HG02970 (cell line): ENCODE results near the gene OR5A1.
"Not testable (repeated sequence)": the region's sequence is repeated elsewhere in the genome, so short reads cannot be mapped to it uniquely, and the experiment has no call there.

Experiments
- ATAC-seq: cut with Tn5 transposase; IDR thresholded peaks from one replicate; pipeline ENCODE4 v1.9.1; 2021; ENCODE audit warnings: mild to moderate bottlenecking, moderate library complexity, moderate number of reproducible peaks; ENCODE audit not compliant: unreplicated experiment, low FRiP score

The OR5A1 gene

DNA sequence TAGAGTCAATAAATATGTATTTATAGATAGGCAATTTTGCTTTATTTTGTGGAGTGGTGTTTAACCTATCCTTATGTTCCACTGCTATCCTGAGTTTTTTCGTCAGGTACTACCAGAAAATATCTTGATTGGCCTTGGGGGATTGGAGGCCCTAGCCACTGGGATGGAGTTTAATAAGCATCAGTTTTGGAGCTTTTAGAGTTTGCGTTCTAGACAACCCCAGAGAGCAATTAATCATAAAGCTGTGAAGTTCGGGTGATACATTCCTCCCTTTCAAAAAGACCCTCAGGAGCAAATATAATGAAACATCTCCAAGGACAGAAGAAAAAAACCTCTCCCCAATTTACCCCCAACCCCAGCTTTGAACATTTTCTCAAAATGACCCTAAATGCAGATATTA is at the start of gene OR5A1:
Gene OR5A1, plus strand, starts transcription at position 301 of the 400 bp plus-strand sequence. CDS start 6,700 bp downstream, outside the sequence.
- ATAC-seq, result no peak

DNA sequence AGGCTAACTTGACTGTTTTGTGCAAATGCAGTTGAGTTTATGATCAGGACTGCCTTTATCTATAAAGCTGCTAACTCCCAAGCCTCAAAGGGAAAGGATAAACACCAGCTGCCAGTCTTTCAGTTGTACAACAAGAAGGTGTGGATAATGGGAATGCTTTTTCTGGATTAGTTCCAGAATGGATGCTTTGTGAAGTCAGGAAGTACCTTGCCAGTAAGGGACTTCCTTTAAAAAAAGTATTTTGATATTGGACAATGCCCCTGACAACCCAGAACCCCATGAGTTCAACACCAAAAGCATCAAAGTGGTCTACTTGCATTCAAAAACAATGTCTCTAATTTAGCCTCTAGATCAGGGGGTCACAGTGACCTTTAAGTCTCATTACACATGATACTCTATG is 42.1 kb upstream of the OR5A1 start:
- ATAC-seq, result no peak

DNA sequence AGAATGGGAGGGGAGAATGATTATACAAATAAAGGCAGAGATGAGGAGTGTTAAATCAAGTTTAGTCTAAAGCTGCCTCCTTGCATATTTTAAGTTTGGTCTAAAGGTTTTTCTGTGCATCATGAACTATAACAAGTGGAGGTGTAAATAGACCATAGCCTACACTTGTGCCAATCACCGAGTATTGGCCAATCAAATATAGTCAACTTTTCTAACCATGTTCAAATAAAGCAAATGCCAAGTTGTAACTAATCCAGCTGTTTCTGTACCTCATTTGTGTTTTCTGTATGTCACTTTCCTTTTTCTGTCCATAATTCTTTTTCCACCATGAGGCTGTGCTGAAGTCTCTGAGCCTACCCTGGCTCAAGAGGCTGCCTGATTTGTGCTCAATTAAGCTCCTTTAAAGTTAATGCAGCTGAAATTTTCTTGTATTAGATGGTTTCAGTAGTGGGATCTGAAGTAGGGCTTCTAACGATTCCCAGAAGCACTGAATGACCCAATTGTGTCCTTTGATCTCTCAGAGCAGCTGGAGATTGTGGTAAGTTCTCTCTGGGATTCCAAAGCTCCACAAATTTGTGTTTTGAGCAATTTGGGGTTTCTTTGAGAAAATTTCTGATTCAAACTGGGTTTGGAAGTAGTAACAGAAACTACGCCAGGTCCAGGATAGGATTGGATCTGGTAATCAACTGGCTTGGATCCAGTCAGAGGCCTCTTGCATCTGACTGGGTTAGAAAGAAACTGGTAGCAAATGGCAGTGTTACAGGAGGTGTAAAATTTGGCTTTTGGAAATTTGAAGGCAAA is 35.6 kb upstream of the OR5A1 start:
- ATAC-seq, result no peak

DNA sequence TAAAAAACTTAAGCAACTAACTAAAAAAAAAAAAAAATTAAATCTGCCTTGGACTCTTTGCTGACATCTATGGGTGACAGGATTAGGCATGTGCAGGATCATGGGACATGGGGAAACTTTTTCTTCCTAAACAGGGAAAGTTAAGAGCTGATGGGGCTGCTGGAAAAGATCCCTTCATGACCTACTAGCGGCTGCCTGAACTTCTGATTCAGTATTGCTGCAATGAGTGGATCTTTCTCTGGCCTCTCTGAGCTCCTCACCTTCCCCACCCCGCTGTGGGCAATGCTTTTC is 35.1 kb upstream of the OR5A1 start:
- no peak for ATAC-seq

DNA sequence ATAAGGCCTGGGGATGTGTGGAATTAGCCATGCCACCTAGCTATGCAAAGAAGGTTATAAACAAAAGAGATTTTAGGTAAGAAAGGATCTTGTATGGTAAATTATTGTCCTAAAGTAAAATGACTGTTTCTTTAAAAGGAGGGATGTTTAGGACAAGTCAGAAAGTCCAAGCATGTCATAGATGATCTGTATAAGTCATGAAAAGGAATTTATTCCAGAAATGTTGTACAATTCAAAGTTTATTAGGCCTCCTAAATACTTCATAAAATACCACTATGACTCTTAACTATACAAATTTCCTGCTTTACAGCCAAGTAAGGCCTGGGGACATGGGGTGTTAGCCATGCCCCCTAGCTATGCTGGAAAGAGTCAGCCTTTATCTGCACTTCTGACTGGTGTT is 32.7 kb upstream of the OR5A1 start:
- no peak for ATAC-seq

DNA sequence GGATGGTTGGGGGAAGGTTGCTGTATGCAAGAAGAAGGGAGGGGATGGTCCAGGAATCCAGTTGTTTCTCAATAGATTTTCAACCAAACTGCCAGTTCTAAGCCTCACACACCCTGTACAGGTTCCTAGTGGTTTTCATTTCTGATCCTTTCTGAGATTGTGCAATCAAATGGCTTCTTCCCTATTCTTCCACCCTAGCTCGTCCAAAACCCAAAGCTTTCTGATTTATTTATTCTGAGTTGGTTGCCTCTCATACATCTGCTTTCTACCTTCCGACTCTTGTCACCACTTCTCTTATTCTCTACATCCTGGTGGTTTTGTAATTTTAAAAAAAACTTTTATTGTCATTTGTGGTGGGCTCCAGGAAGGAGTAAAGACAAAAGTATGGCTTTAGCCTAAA is 22.6 kb upstream of the OR5A1 start:
- ATAC-seq, result no peak

DNA sequence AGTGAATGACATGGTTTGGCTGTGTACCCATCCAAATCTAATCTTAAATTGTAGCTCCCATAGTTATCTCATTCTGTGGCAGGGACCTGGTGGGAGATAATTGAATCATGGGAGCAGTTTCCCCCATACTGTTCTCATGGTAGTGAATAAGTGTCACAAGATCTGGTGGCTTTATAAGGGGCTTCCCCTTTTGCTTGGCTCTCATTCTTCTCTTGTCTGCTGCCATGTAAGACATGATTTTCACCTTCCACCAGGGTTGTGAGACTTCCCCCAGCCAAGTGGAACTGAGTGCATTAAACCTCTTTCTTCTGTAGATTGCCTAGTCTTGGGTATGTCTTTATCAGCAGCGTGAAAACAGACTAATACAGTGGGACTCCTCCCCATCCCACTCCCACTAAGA is 21.2 kb upstream of the OR5A1 start:
- no peak for ATAC-seq

DNA sequence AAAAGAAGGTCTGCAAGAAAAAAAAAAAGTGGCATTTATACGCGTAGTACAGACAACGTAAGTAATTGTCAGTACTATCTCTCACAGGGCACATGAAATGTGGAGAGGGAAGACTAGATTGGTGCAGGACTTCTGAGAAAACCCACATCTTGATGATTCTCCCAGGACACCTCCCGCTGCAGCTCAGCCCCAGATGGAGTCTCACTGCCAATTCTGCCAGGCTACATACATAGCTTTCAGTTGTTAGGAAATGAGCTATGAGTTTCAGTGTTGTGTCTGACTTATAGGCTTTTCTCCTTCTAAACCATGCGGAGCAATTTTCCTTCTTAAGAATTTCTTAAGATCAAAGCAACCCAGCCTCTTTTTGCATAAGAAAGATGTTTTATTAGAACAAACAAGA is 19.7 kb upstream of the OR5A1 start:
- no peak for ATAC-seq

DNA sequence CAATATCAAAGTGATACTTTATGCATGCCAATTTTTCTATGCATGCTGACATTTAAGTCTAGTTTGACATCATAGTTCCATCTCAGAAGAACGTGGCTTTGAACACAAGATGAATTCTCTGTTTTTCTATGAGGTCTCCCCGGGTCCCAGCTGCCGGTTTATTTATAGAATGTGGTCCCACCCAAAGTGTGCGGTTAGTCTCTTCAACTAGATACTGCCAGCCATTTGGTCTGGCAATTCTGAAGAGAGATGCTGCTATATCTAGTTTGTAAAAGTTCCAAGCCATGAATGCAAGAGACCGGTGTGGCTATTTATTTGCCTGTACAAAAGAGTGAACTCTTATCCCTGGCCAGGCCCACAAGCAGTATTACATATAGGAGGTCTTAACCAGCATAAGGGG is 19.2 kb upstream of the OR5A1 start:
- no peak for ATAC-seq

DNA sequence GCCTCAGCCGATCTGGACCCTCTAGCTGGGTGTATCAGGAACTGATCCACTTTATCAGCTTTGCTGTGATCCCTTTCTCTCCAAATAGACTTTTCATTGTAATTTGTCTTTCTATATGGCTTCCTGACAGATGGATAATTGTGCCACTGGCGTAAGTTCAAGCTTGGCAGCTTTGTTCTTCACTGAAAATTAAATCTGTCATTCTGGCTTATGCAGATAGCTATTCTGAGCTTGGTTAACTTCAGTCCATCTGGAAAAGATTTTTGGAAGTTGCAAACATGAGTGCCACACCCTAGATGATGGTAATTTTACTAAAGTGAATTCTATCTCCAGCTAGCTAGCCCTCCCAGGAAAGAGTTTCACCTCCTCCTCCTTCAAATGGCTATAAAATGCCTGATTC is 18.1 kb upstream of the OR5A1 start:
- no peak for ATAC-seq

DNA sequence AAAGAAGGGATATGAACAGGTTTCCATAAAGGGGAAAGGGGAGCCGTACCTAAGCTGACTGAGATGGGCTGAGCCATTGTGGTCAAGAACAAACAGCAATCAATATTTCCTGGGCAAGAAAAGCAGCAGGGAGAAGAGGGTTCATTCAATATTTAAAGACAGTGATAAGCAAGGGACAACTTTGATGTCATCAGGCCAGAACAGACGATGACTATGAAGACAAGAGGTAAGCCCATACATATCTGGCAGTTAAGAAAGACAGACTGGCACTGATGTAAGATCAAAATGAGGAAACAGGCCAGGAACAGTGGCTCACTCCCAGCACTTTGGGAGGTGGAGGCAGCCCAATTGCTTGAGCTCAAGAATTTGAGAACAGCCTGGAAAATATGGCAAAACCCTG is 12.4 kb upstream of the OR5A1 start:
- no peak for ATAC-seq

DNA sequence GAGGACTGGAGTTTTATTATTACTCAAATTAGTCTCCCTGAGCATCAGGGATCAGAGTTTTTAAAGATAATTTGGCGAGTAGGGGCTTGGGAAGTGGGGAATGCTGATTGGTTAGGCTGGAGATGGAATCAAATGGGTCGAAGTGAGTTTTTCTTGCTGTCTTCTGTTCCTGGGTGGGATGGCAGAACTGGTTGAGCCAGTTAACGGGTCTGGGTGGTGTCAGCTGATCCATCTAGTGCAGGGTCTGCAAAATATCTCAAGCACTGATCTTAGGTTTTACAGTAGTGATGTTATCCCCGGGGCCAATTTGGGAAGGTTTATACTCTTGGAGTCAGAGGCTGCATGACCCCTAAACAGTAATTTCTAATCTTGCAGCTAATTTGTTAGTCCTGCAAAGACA is 11.1 kb upstream of the OR5A1 start:
- no peak for ATAC-seq

DNA sequence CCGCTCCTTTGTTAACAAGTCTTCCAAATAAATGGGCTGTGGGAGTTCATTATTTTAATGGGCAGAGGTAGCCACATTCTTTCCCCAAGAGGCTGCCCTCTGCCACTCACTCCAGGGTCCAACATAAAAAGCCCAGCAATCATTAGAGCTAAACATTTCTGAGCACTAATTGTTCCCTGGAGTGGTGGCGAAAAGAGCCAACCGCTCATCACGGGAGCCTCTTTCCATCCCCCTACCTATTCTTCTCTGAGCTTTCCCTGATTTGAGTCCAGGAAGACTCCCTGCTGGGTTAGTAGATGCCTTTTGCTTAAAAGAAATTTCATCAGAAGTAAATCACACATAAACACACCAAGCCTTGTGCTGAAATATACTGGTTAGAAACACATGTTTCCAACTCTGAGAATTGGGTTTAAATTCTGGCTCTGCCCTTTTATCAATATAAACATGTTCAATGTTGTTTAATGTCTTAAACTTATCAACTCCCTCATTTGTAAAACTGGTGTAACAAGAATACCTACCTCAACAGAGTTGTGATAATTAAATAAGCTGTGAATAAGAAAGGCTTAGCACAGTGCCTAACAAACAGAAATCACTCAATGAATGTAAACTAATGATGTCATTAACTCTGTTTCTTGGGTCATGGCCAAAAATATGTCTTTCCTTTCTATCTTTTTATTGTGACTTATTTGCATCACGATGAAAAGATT is 9.8 kb upstream of the OR5A1 start, which contains the start of gene OR5A2:
Gene OR5A2, minus strand, starts transcription at position 53 of the 707 bp plus-strand sequence. CDS start 3,460 bp downstream, outside the sequence.
- ATAC-seq, result no peak

DNA sequence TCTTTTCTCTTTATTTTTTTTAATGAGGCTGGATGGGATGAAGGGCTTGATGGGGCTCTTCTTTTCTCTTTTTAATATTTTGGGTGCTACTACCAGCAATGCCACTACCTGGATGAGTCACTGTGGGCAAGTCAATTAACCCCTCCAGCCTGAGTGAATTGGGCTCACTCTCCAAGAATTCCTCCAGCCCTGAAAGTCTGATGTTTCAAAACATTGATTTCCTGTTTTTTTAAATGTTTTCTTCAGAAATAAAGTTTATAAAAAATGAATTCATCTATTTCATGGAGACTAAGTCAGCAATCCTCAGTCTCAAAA is 9.2 kb upstream of the OR5A1 start:
- ATAC-seq, result no peak

DNA sequence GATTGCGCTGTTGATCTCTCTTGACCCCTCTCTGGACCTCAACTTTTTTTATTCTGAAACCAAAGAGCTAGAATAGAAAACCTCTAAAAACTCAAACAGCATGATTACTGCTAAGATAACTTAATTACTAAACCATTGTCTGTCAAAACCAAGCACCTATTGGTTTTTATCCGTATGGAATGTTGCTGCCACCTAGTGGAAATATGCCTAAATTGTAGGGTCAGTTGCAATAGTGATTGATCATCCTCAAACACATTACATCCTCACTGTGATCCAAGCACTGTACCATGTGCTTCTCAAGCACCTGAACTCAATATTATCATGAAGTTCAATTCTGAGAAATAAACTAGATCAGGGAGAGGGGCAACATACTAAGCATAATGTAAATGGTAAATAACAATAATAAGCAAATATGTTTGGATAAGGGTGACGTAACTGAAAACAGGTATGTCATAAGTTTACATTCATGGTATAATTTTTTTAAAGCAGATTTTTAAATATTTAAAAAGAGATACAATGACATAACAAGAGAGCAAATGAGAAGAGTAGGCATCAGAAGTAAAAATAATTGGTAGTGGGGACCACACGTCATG is 6.2 kb upstream of the OR5A1 start:
- peak; percentile 49 for ATAC-seq

DNA sequence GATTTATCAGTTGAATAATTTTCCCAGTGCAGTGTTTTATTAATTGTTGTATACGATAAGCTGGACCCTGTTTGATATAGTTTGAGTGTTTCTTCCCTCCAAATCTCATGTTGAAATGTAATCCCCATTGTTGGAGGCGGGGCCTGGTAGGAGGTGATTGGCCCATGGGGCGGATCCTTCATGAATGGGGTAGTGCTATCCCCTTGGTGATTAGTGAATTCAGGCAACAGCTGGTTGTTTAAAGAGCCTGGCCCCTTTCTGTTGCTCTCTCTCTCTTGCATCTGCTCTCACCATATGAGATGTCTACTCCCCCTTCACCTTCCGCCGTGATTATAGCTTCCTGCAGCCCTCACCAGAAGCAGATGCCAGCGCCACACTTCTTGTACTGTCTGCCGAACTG is 1.5 kb downstream of the OR5A1 start:
- no peak for ATAC-seq

DNA sequence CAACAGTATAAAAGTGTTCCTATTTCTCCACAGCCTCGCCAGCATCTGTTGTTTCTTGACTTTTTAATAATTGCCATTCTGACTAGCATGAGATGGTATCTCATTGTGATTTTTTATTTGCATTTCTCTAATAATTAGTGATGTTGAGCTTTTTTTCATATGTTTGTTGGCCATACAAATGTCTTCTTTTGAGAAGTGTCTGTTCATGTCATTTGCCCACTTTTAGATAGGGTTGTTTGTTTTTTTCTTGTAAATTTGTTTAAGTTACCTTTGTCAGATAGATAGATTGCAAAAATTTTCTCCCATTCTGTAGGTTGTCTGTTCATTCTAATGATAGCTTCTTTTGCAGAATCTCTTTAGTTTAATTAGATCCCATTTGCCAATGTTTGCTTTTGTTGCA is 9.4 kb downstream of the OR5A1 start:
- not testable (repeated sequence) for ATAC-seq

DNA sequence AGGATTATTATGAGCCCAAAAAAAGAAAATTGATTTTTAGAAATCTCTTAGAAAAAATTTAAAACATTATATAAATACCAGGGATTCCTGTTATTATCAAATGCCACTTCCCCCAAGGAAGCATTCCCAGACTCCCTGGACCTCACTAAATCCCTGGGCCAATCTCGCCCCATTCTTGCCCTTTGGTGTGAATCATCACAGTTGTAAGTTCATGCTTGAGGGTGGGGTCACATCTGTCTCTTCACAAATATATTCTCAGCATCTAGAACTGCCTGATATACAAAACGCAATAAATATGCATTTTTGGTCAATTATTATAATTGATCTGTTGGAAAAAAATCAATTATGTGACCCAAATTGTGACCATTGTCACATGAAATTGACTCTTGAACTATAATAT is 12.2 kb downstream of the OR5A1 start:
- ATAC-seq, result no peak

DNA sequence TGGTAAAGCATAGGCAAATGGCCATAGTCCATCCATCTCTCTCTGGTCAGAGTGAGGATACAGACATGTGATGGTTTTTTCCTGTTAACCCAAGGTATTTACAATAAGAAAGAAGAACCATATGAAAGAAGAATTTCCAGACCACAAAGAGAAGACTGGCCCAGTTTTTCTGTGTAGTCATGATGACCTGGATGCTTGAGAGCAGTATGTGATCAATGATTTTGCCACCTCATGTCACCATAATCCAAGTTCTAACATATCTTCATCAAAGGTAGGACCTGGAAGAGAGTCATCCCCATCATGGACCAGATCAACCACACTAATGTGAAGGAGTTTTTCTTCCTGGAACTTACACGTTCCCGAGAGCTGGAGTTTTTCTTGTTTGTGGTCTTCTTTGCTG is 20.4 kb downstream of the OR5A1 start, which contains the start of gene OR4D6:
Gene OR4D6, plus strand, starts transcription at position 301 of the 400 bp plus-strand sequence. Its CDS starts 0 bp downstream, at position 301.
- no peak for ATAC-seq

DNA sequence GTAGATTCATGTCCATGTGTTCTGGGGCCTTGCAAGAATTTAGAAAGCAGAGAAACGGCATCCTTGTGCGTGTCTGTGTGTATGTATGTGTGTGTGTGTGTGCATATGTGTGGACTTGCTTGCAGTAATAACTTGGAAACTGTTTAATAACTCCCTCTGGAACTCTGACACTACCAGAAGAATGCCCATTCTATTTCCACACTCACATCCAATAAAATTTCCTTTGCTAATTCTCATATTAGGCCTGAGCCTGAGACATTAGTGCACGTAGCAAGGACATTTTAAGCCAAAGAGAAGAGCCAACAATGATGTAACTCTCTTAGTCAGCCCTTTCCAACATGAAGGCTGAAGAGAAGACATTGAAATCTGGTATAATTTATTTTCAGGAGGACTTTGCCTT is 23.6 kb downstream of the OR5A1 start:
- ATAC-seq, result no peak

DNA sequence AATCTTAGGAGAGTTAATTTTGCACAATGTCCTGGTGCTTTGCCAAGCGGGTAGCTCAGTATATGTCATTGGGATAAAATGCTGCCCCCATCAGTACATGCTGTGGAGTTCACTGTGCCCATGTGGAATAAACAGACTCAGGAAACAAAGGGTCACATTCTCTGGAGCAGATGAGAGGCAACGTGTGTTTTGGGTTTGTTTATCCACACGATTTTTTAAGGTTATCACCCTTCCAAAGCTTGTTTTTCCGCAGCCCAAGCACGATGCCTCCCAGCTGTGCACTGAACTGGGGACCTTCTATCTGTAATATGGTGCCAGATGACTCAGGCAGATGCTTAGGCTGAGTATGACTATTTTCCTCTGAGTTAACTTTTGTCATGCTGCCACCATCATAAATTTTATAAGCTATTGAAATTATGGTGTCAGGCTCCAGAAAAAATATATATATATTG is 26.9 kb downstream of the OR5A1 start:
- ATAC-seq, result no peak

DNA sequence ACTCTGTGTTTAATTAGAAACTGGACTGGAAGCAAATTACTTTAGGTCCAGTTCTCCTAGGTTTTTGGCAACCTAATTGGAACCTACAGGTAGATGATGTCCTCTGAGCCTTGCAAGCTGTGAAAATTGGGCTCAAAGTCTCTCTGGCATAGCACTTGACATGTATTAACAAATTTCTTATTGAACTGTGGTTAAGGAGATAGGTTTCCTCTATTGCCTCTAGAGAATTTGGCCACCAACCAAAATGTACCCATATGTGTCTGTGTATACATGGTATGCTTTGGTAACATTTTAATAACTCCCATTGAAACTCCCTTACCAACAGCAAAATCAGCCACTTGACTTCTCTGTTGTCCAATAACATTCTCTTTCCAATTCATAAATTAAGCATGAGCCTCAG is 36.7 kb downstream of the OR5A1 start, which contains the start of gene OR4D10:
Gene OR4D10, plus strand, starts transcription at position 301 of the 400 bp plus-strand sequence. CDS start 4,115 bp downstream, outside the sequence.
- ATAC-seq, result no peak
